Frontal cortex (tissue), 4 donors: ENCODE data around the gene MACROH2A2. TPM values are rescaled to one million over a fixed set of nuclear protein-coding genes. Genes with fewer than 3 reads are reported as not detected.
A peak's percentile ranks its signal among the peaks of the same experiment; 100 is the strongest.
"Not testable (repeated sequence)": the region's sequence is repeated elsewhere in the genome, so short reads cannot be mapped to it uniquely, and the experiment has no call there.

Experiments used
- DNase-seq, 2 donors: peaks; one replicate each; pipeline ENCODE4 v3.0.0; 2012; ENCODE audit warnings: low spot score in 2 of 2
- FAIRE-seq: peaks from 2 replicates; lab custom pipeline; 2012; peaks lifted over from hg19 to GRCh38; lab: Jason Lieb, UNC
- total RNA-seq: library from RNA; depleted of rRNA; stranded (reverse); fragments of >200 nt; gene quantifications from one replicate; pipeline ENCODE4 v1.2.3, GENCODE V29; 2014
- donor health status: control.
- donor health status: control.
- donor health status: control.

The MACROH2A2 gene
- total RNA-seq = 48.9 TPM

DNA sequence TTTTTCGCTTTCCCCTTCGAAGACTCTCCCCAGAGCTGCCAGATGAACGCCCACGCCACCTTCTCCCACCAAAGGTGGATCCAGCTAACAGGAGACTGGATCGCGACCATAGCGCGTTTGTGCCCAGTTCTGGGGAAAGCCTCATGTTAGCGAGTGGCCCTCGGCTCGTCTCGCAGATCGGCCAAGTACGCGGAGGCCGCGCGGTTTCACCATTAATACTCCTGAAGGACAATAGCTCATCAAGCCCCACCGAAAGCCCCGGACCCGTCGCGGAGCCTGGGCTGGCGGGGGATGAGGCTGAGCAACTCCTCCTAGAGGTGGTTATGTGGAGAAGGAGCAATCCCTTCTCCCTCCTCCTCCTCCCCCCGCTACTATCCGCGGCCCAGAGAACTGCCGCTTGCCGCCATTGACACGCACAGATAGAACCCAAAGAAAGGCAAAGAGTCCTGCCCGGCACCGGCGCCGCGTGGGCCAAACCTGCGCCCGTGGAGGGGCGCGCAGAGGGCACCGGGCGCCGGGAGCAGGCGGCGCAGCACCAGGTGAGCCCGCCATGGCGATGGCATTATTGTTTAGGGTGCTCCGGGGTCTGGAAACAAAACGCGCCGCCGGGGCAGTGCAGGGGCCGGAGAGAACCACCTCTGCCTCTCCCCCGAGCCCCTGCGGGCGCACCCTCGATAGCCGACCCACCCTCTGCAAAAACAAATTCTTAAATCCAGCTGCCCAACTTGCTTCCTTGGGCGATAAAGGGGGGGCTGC is at the start of gene MACROH2A2:
Gene MACROH2A2, plus strand, starts transcription at position 385 of the 756 bp plus-strand sequence. CDS start 22,813 bp downstream, outside the sequence.
- peak; percentile 49 to 69 for DNase-seq
- FAIRE-seq = no peak

GRCh38 chr10:70007116-70007820 is 45.4 kb upstream of the MACROH2A2 start:
- FAIRE-seq (no peak), DNase-seq (no peak)

DNA sequence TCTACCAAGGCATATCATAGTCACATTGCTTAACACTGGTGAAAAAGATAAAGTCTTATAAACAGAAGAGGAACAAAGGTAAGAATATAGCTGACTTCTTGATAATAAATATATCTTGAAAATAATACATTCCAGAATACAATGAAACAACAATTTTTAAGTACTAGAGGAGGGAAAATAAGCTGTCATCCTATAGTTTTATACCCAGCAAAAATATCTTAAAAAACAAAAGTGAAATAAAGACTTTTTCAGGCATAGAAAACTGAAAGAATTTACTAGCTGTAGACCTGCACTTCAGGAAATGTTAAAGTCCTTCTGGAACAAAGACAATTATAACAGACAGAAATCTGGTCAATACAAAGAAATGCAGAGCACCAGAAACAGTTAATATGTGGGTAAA is 21.4 kb upstream of the MACROH2A2 start:
- no peak for DNase-seq
- no peak for FAIRE-seq

- FAIRE-seq = no peak
- no peak for DNase-seq
Measured at GRCh38 chr10:70032667-70033289, 19.9 kb upstream of the MACROH2A2 start.

DNA sequence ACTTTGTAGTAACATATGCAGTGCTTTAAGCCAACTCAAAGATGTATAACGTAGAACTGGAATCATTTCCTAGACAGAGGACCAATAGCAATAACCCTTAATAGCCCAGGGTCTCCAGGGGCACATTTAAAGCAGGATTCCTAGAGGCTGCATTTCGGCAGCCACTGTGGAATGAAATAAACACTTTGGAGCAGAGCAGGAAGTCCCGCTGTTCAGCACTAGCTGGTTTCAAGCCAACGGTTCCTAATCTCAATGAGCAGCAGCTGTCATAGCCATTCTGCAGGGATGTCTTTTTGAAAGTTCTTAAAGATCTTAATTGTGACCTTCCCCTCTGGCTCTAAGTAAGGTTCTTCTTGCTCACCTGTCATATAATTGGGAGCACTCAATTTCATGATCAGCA is 18.4 kb upstream of the MACROH2A2 start:
- FAIRE-seq (no peak), DNase-seq (no peak)

GRCh38 chr10:70035531-70035930 is 17.1 kb upstream of the MACROH2A2 start:
- no peak for FAIRE-seq
- DNase-seq = no peak

GRCh38 chr10:70038923-70039322 is 13.7 kb upstream of the MACROH2A2 start:
- DNase-seq (no peak), FAIRE-seq (no peak)

DNA sequence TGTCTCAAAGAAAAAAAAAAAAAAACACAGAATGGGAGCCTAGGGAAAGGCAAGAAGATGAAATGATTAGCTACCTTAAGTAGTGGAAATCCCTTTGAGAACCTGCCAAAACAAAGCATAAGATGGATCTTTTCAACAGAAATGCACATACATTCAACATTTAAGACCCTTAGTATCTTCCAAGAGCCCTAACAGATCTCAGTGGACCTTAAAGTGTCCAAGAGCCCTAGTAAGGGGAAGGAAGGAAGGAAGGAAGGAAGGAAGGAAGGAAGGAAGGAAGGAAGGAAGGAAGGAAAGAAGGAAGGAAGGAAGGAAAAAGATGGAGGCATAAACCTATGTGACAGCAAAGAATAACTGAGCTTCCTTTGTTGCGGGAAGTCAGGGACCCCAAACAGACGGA is 11.6 kb upstream of the MACROH2A2 start:
- no peak for DNase-seq
- FAIRE-seq = no peak

DNA sequence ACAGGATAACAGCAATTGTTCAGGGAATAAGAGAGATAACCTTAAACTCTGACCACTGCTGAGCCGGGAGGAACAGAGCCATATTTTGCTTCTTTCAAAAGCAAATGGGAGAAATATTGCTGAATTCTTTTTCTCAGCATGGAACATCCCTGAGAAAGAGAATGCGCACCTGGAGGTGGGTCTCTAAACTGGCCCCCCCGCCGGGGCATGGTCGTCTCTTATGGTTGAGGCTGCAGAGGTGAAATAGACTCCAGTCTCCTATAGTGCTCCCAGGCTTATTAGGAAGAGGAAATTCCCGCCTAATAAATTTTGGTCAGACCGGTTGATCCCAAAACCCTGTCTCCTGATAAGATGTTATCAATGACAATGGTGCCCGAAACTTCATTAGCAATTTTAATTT is 10.9 kb upstream of the MACROH2A2 start:
- not testable (repeated sequence) for DNase-seq, FAIRE-seq

DNA sequence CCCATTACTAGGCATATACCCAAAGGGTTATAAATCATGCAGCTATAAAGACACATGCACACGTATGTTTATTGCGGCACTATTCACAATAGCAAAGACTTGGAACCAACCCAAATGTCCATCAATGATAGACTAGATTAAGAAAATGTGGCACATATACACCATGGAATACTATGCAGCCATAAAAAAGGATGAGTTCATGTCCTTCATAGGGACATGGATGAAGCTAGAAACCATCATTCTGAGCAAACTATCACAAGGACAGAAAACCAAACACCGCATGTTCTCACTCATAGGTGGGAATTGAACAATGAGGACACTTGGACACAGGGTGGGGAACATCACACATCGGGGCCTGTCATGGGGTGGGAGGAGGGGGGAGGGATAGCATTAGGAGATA is 5.6 kb upstream of the MACROH2A2 start:
- not testable (repeated sequence) for DNase-seq, FAIRE-seq

GRCh38 chr10:70048030-70048723 is 4.5 kb upstream of the MACROH2A2 start:
- DNase-seq (no peak), FAIRE-seq (no peak)

GRCh38 chr10:70051848-70052247 is 798 bp upstream of the MACROH2A2 start:
- DNase-seq (no peak), FAIRE-seq (no peak)

- DNase-seq (peak; percentile 36 to 48), FAIRE-seq (no peak)
Measured at GRCh38 chr10:70053218-70053840, 683 bp downstream of the MACROH2A2 start.

DNA sequence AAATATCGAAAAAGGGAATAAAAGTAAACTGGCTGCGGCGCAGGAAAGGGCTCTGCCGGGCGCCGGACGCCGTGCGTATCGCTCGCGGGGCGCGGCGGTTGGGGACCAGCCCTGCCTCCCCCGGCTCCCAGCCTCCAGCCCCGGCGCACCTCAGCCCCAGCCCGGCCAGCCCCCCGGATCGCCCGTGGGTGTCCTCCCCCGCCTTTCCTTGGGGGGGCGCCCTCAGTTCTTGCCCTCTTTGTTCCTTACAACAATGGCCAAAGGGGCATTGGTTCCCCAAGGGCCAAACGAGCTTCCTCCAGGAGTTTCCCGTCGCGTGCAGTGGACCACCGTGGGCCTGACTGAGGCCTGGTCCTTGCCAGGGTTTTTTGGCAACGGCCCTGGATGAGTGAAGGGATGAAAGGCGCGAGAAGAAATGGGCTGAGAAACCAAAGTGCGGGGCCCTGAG is 1.2 kb downstream of the MACROH2A2 start:
- DNase-seq (peak in 1 of 2 donors; percentile 14), FAIRE-seq (no peak)

- DNase-seq = no peak
- FAIRE-seq = no peak
Measured at GRCh38 chr10:70054902-70055301, 2.3 kb downstream of the MACROH2A2 start.

- DNase-seq (no peak), FAIRE-seq (no peak)
Measured at GRCh38 chr10:70055550-70055949, 2.9 kb downstream of the MACROH2A2 start.

DNA sequence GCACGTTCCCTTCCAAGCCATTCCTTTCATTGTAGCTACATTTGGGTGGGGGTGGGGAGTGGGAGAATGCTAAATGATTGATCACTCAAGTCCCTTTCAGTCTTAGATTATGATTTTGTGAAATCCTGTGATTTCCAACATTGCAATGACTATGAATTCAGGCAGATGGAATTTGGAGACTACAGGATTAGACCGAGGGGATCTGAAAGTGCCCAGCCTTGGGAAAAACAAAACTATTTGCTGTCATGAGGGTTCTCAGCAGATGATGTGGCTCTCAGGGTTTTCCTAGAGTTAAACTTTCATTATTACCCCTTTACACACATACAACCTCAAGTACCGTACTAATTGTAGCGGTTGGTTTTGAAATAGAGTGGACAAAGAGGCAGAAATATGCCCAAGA is 4.7 kb downstream of the MACROH2A2 start:
- DNase-seq = no peak
- FAIRE-seq = no peak

DNA sequence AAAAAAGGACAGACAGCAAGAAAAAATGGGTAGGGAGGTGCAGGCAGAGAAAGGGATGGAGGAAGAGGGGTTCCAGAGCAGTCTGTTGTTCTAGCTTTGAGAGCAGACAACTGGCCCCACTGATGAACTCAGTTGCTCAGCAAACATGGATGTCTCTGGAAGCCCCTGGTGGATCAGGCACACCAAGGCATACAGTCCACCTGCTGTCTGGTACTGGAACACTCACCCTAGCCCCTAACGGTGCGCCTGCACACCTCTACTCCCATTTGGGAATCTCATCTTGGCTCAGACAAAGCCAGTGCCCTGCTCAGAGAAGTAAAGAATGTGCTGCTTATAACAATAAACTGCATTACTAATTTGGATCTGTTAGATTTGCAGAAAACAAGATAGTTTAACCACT is 7.7 kb downstream of the MACROH2A2 start:
- DNase-seq (no peak), FAIRE-seq (no peak)

DNA sequence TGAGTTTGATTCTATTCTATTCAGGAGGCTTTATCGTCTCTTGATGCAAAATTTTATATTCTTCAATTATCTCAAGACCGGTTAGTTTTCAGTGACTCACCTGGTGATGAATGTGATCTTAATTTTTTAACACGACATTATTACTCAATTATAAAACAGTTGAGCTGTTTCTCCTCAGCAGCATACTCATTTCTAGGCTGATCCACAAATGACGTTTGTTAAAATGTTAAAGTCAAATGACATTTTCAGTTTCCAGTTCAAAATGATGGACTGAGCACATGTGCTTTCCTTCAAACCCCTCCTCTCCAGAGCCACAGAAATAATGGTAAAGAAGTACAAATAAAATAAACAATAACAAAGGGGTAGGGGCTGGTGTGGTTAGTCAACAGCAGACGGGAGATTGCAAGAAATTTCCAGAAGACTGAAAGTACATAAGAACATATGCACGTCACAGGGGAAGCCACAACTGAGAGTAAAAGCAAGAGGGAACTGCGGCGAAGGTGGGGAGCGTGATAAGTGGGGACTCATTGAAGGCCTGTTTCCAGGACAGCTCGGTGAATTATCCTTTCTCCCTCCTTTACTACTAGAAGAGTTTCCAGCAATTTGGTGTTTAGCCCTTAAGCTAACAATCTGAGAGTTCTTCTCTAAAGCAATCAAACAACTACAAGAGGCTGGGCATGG is 10.9 kb downstream of the MACROH2A2 start:
- FAIRE-seq = no peak
- no peak for DNase-seq
